ENCODE measurements around the gene NPAS4. TPM values are rescaled to one million over a fixed set of nuclear protein-coding genes. Genes with fewer than 3 reads are reported as not detected.

The NPAS4 gene
- total RNA-seq, 4 donors from 2014 or later = not detected

- Histone ChIP-seq H3K36me3 (no peaks in the 10 kb centered on the region), H3K4me1 (peaks cover 13% of the 10 kb centered on the region), H3K4me3 (peak overlapping the region; percentile 23), H3K27ac (no peak overlapping the region), H3K9me3 (no peaks in the 10 kb centered on the region), H3K27me3 (peaks cover 4% of the 10 kb centered on the region)
- TF ChIP-seq CTCF (IDR thresholded peaks at IDR 0.05) (peak; percentile 79 to 93), POLR2A (IDR thresholded peaks at IDR 0.05) (no peak), POLR2AphosphoS5 (IDR thresholded peaks at IDR 0.05) (peak in 1 of 3 donors; percentile 10), EP300 (IDR thresholded peaks at IDR 0.05) (no peak)
- WGBS = 5% methylated on average over 20 of the region's 20 CpGs
- DNase-seq (ENCODE audit: low spot score in 2 of 2) = peak; percentile 90 to 94
Observed at GRCh38 chr11:66386171-66387069, 34.4 kb upstream of the NPAS4 start.

- WGBS = 22% methylated on average over 8 of the region's 8 CpGs
- H3K4me1 ChIP-seq = peaks cover 13% of the 10 kb centered on the region
- no peak overlapping the region for H3K27ac ChIP-seq
- TF ChIP-seq CTCF (IDR thresholded peaks at IDR 0.05) = peak; percentile 21 to 75
- TF ChIP-seq POLR2AphosphoS5 (IDR thresholded peaks at IDR 0.05) = no peak
- H3K27me3 ChIP-seq = peaks cover 8% of the 10 kb centered on the region
- H3K4me3 ChIP-seq = no peak overlapping the region
- DNase-seq (ENCODE audit: low spot score in 2 of 2) = no peak
- H3K9me3 ChIP-seq = no peaks in the 10 kb centered on the region
- H3K36me3 ChIP-seq = no peaks in the 10 kb centered on the region
Observed at GRCh38 chr11:66388780-66389386, 32.0 kb upstream of the NPAS4 start.

- Histone ChIP-seq H3K4me1 (peaks cover 7% of the 10 kb centered on the region), H3K4me3 (no peak overlapping the region), H3K27me3 (peaks cover 8% of the 10 kb centered on the region), H3K27ac (no peak overlapping the region), H3K36me3 (no peaks in the 10 kb centered on the region), H3K9me3 (no peaks in the 10 kb centered on the region)
- no peak for DNase-seq (ENCODE audit: low spot score in 2 of 2)
- TF ChIP-seq POLR2AphosphoS5 (IDR thresholded peaks at IDR 0.05) (no peak), CTCF (IDR thresholded peaks at IDR 0.05) (no peak), EP300 (IDR thresholded peaks at IDR 0.05) (no peak), POLR2A (IDR thresholded peaks at IDR 0.05) (no peak)
- 84% methylated on average over 6 of the region's 6 CpGs for WGBS
Observed at GRCh38 chr11:66391322-66391721, 29.5 kb upstream of the NPAS4 start.

GRCh38 chr11:66393954-66394353 lies 26.9 kb upstream of the NPAS4 start:
- no peak for DNase-seq (ENCODE audit: low spot score in 2 of 2)
- Histone ChIP-seq H3K9me3 (no peaks in the 10 kb centered on the region), H3K27ac (no peak overlapping the region), H3K4me1 (peaks cover 1% of the 10 kb centered on the region), H3K36me3 (no peaks in the 10 kb centered on the region), H3K4me3 (no peak overlapping the region), H3K27me3 (peaks cover 8% of the 10 kb centered on the region)
- TF ChIP-seq POLR2A (IDR thresholded peaks at IDR 0.05) (no peak), POLR2AphosphoS5 (IDR thresholded peaks at IDR 0.05) (no peak), CTCF (IDR thresholded peaks at IDR 0.05) (no peak), EP300 (IDR thresholded peaks at IDR 0.05) (no peak)
- 73% methylated on average over 3 of the region's 3 CpGs for WGBS

GRCh38 chr11:66407651-66408050 lies 13.2 kb upstream of the NPAS4 start:
- 57% methylated on average over 5 of the region's 5 CpGs for WGBS
- H3K36me3 ChIP-seq = no peaks in the 10 kb centered on the region
- H3K27ac ChIP-seq = no peak overlapping the region
- peaks cover 52% of the 10 kb centered on the region for H3K27me3 ChIP-seq
- H3K4me3 ChIP-seq = no peak overlapping the region
- no peak for DNase-seq (ENCODE audit: low spot score in 2 of 2)
- peaks cover 12% of the 10 kb centered on the region for H3K4me1 ChIP-seq
- no peak for TF ChIP-seq POLR2AphosphoS5 (IDR thresholded peaks at IDR 0.05)
- TF ChIP-seq EP300 (IDR thresholded peaks at IDR 0.05) = no peak
- H3K9me3 ChIP-seq = no peaks in the 10 kb centered on the region
